ENCODE data around the gene WDR41.

GRCh38 chr5:77413049-77413448 lies 79.1 kb downstream of the WDR41 start:
- TF ChIP-seq CTCF (IDR thresholded peaks at IDR 0.05 in 2 of 3, conservative IDR thresholded peaks at IDR 0.05 in 1 of 3; ENCODE audit: insufficient read depth in 2 of 3, low read depth in 1 of 3, low read length in 3 of 3) (no peak), USF1 (CRISPR knock-in tag; IDR thresholded peaks at IDR 0.05) (no peak), KLF16 (IDR thresholded peaks at IDR 0.05) (no peak), TBL1XR1 (IDR thresholded peaks at IDR 0.05; ENCODE audit: low read length in 2 of 2) (no peak), COPS2 (conservative IDR thresholded peaks at IDR 0.05) (no peak), CTBP1 (IDR thresholded peaks at IDR 0.05; ENCODE audit: borderline replicate concordance) (no peak), MEF2A (IDR thresholded peaks at IDR 0.05; ENCODE audit: control insufficient read depth, low read depth, low read length) (no peak), MAX (CRISPR knock-in tag; IDR thresholded peaks at IDR 0.05) (no peak), MAZ (CRISPR knock-in tag; conservative IDR thresholded peaks at IDR 0.05 in 1 of 2, IDR thresholded peaks at IDR 0.05 in 1 of 2) (no peak), TAF9B (IDR thresholded peaks at IDR 0.05; ENCODE audit: partially characterized antibody) (no peak), SRF (CRISPR knock-in tag; IDR thresholded peaks at IDR 0.05) (no peak)

Measured in K562 (cell line).